Activated CD4-positive, alpha-beta T cell treated with anti-CD3 and anti-CD28 coated beads, Interleukin-2, amount 10 ng/mL, durations not matched to agents 24 days and 14 days (primary cell): Measurements from ENCODE around the gene TGFBRAP1. TPM values are rescaled to one million over a fixed set of nuclear protein-coding genes. Genes with fewer than 3 reads are reported as not detected.
"Not testable (repeated sequence)": the region's sequence is repeated elsewhere in the genome, so short reads cannot be mapped to it uniquely, and the experiment has no call there.

Experiments used
- DNase-seq: peaks from one replicate; pipeline ENCODE4 v3.0.0; 2022
- H3K27ac Mint-ChIP-seq: one replicate; pipeline ENCODE4 v1.8.0; 2022; ENCODE audit warnings: mild to moderate bottlenecking, mixed read lengths
- H3K27me3 Mint-ChIP-seq: one replicate; pipeline ENCODE4 v1.8.0; 2022; ENCODE audit warnings: mixed read lengths
- H3K36me3 Mint-ChIP-seq: one replicate; pipeline ENCODE4 v1.8.0; 2022; ENCODE audit warnings: low read depth, mild to moderate bottlenecking, mixed read lengths
- H3K4me1 Mint-ChIP-seq: one replicate; pipeline ENCODE4 v1.8.0; 2021; ENCODE audit warnings: mixed read lengths
- H3K4me3 Mint-ChIP-seq: one replicate; pipeline ENCODE4 v1.8.0; 2022; ENCODE audit warnings: mild to moderate bottlenecking, moderate library complexity, mixed read lengths
- H3K9me3 Mint-ChIP-seq: one replicate; pipeline ENCODE4 v1.8.0; 2021; ENCODE audit warnings: mixed read lengths
- intact Hi-C: fragments of 100-400 bp; cut with micrococcal nuclease; formaldehyde crosslinking; loops from one replicate; pipeline ENCODE4 v1.15.1; 2023
- total RNA-seq: library from RNA; stranded (reverse); gene quantifications from 2 replicates; pipeline ENCODE4 v1.2.3, GENCODE V29; 2022

Gene TGFBRAP1
- total RNA-seq, 1 donor from 2014 or later: 26.5 TPM

- Mint-ChIP-seq H3K27ac (no peak overlapping the region), H3K4me3 (no peak overlapping the region), H3K4me1 (peaks cover 3% of the 10 kb centered on the region), H3K36me3 (peaks cover 8% of the 10 kb centered on the region), H3K9me3 (no peaks in the 10 kb centered on the region), H3K27me3 (peaks cover 2% of the 10 kb centered on the region)
- no peak for DNase-seq
- intact Hi-C loops: no loop called here
Measured at GRCh38 chr2:105261061-105261460, 68.5 kb downstream of the TGFBRAP1 start.

GRCh38 chr2:105258835-105259350, 70.6 kb downstream of the TGFBRAP1 start:
- Mint-ChIP-seq H3K4me3 (no peak overlapping the region), H3K9me3 (no peaks in the 10 kb centered on the region), H3K4me1 (peaks cover 3% of the 10 kb centered on the region), H3K36me3 (peaks cover under 1% of the 10 kb centered on the region), H3K27me3 (peaks cover 2% of the 10 kb centered on the region), H3K27ac (no peak overlapping the region)
- intact Hi-C loops: no loop called here
- DNase-seq: no peak

- H3K27ac Mint-ChIP-seq: no peak overlapping the region
- peaks cover 3% of the 10 kb centered on the region for H3K4me1 Mint-ChIP-seq
- peaks cover 2% of the 10 kb centered on the region for H3K27me3 Mint-ChIP-seq
- intact Hi-C loops: no loop called here
- H3K9me3 Mint-ChIP-seq: no peaks in the 10 kb centered on the region
- no peaks in the 10 kb centered on the region for H3K36me3 Mint-ChIP-seq
- no peak overlapping the region for H3K4me3 Mint-ChIP-seq
- DNase-seq: no peak
Measured at GRCh38 chr2:105257981-105258380, 71.6 kb downstream of the TGFBRAP1 start.

GRCh38 chr2:105256431-105257047, 73.0 kb downstream of the TGFBRAP1 start:
- H3K9me3 Mint-ChIP-seq: no peaks in the 10 kb centered on the region
- intact Hi-C loops: no loop called here
- no peak overlapping the region for H3K4me3 Mint-ChIP-seq
- no peak for DNase-seq
- H3K4me1 Mint-ChIP-seq: peaks cover 3% of the 10 kb centered on the region
- H3K27me3 Mint-ChIP-seq: peaks cover 2% of the 10 kb centered on the region
- H3K36me3 Mint-ChIP-seq: no peaks in the 10 kb centered on the region
- no peak overlapping the region for H3K27ac Mint-ChIP-seq

- DNase-seq: no peak
- H3K4me3 Mint-ChIP-seq: no peak overlapping the region
- H3K27ac Mint-ChIP-seq: no peak overlapping the region
- intact Hi-C loops: no loop called here
- H3K36me3 Mint-ChIP-seq: no peaks in the 10 kb centered on the region
- H3K9me3 Mint-ChIP-seq: no peaks in the 10 kb centered on the region
- peaks cover 2% of the 10 kb centered on the region for H3K27me3 Mint-ChIP-seq
- peaks cover 1% of the 10 kb centered on the region for H3K4me1 Mint-ChIP-seq
Measured at GRCh38 chr2:105255979-105256378, 73.6 kb downstream of the TGFBRAP1 start.

GRCh38 chr2:105254531-105255210, 74.9 kb downstream of the TGFBRAP1 start:
- intact Hi-C loops: no loop called here
- H3K27ac Mint-ChIP-seq: no peak overlapping the region

GRCh38 chr2:105252271-105252670, 77.3 kb downstream of the TGFBRAP1 start:
- no peaks in the 10 kb centered on the region for H3K4me1 Mint-ChIP-seq
- intact Hi-C loops: no loop called here

More at GRCh38 chr2:105254531-105255210, 74.9 kb downstream of the TGFBRAP1 start:
- Mint-ChIP-seq H3K4me1 (no peaks in the 10 kb centered on the region), H3K9me3 (no peaks in the 10 kb centered on the region), H3K4me3 (no peak overlapping the region), H3K27me3 (peaks cover 2% of the 10 kb centered on the region), H3K36me3 (no peaks in the 10 kb centered on the region)
- DNase-seq: no peak

GRCh38 chr2:105251016-105251648, 78.4 kb downstream of the TGFBRAP1 start:
- DNase-seq, H3K36me3 Mint-ChIP-seq, H3K27ac Mint-ChIP-seq, H3K9me3 Mint-ChIP-seq, intact Hi-C loops, H3K27me3 Mint-ChIP-seq, H3K4me1 Mint-ChIP-seq, H3K4me3 Mint-ChIP-seq: not testable (repeated sequence)

More at GRCh38 chr2:105252271-105252670, 77.3 kb downstream of the TGFBRAP1 start:
- no peaks in the 10 kb centered on the region for H3K9me3 Mint-ChIP-seq
- no peaks in the 10 kb centered on the region for H3K36me3 Mint-ChIP-seq
- no peak overlapping the region for H3K27ac Mint-ChIP-seq
- no peak overlapping the region for H3K4me3 Mint-ChIP-seq
- DNase-seq: no peak
- H3K27me3 Mint-ChIP-seq: peaks cover 2% of the 10 kb centered on the region

GRCh38 chr2:105249891-105250290, 79.6 kb downstream of the TGFBRAP1 start:
- Mint-ChIP-seq H3K27ac (no peak overlapping the region), H3K4me1 (no peaks in the 10 kb centered on the region), H3K4me3 (no peak overlapping the region)

GRCh38 chr2:105249181-105249580, 80.4 kb downstream of the TGFBRAP1 start:
- no peak for DNase-seq
- no peak overlapping the region for H3K27ac Mint-ChIP-seq
- intact Hi-C loops: no loop called here
- H3K36me3 Mint-ChIP-seq: no peaks in the 10 kb centered on the region
- H3K4me1 Mint-ChIP-seq: no peaks in the 10 kb centered on the region
- no peaks in the 10 kb centered on the region for H3K27me3 Mint-ChIP-seq
- H3K4me3 Mint-ChIP-seq: no peak overlapping the region
- H3K9me3 Mint-ChIP-seq: no peaks in the 10 kb centered on the region

More at GRCh38 chr2:105249891-105250290, 79.6 kb downstream of the TGFBRAP1 start:
- Mint-ChIP-seq H3K27me3 (no peaks in the 10 kb centered on the region), H3K9me3 (no peaks in the 10 kb centered on the region), H3K36me3 (no peaks in the 10 kb centered on the region)
- no peak for DNase-seq
- intact Hi-C loops: no loop called here

- Mint-ChIP-seq H3K36me3 (no peaks in the 10 kb centered on the region), H3K4me1 (no peaks in the 10 kb centered on the region), H3K27me3 (no peaks in the 10 kb centered on the region), H3K9me3 (no peaks in the 10 kb centered on the region), H3K27ac (no peak overlapping the region), H3K4me3 (no peak overlapping the region)
- no peak for DNase-seq
- intact Hi-C loops: loop anchor here (1.0 kb wide), 1 partner anchor 12 kb away; no protein-coding TSS in a partner anchor
Measured at GRCh38 chr2:105248316-105249070, 81.0 kb downstream of the TGFBRAP1 start.

GRCh38 chr2:105244451-105244850, 85.1 kb downstream of the TGFBRAP1 start:
- no peak for DNase-seq
- no peaks in the 10 kb centered on the region for H3K36me3 Mint-ChIP-seq
- H3K27me3 Mint-ChIP-seq: no peaks in the 10 kb centered on the region
- no peak overlapping the region for H3K4me3 Mint-ChIP-seq
- no peaks in the 10 kb centered on the region for H3K9me3 Mint-ChIP-seq
- H3K4me1 Mint-ChIP-seq: no peaks in the 10 kb centered on the region
- intact Hi-C loops: no loop called here
- no peak overlapping the region for H3K27ac Mint-ChIP-seq

GRCh38 chr2:105243961-105244360, 85.6 kb downstream of the TGFBRAP1 start:
- DNase-seq: no peak

More at GRCh38 chr2:105243961-105244360, 85.6 kb downstream of the TGFBRAP1 start:
- H3K4me3 Mint-ChIP-seq: no peak overlapping the region
- H3K9me3 Mint-ChIP-seq: no peaks in the 10 kb centered on the region
- intact Hi-C loops: no loop called here
- peaks cover under 1% of the 10 kb centered on the region for H3K27me3 Mint-ChIP-seq
- no peaks in the 10 kb centered on the region for H3K4me1 Mint-ChIP-seq
- H3K27ac Mint-ChIP-seq: no peak overlapping the region
- H3K36me3 Mint-ChIP-seq: no peaks in the 10 kb centered on the region
